Activated effector memory CD4-positive, alpha-beta T cell treated with anti-CD3 and anti-CD28 coated beads, Interleukin-2, amount 50 U/mL, for 16 hours (primary cell): ENCODE measurements around the gene AURKAIP1.

Experiments
- DNase-seq: peaks from one replicate; pipeline ENCODE4 v3.0.0-alpha.2; 2020

AURKAIP1 gene

DNA sequence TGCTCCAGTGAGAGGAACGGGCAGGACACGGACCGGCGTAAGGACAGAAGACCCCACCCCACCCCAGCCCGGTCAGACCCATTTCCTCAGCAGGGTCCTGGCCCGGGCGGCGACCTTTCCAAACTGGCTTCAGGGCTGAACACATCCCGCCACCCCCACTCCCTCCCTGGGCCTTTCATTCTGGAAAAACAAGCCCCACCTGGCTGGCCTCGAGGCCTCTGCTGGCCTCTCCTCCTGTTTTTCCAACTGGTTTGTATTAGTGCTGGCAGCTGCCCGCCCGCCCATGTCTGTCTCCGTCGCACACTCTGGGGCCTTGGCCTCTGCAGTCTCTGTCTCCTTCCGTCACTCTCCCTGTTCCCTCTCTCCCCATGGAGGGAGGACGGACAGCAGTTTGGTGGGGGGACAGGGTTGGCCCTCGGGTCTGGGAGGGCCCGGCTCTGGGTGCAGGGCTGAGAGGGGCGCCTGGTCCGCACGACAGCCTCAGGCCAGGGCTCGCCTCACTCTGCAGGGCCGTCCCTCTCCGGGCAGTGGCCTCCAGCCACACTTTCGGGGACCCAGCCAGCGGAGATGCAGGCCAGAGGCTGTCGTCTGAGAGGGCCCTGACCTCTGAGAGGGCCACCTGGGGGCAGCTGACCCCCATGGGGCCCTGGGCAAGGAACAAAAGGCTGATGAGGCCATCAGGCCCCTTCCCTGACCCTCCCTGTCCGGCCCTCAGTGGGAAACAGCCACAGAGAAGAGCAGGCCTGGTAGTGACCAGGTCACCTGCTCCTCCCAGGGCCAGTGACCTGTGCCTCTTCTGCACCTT is 15.1 kb downstream of the AURKAIP1 start:
- DNase-seq = no peak

DNA sequence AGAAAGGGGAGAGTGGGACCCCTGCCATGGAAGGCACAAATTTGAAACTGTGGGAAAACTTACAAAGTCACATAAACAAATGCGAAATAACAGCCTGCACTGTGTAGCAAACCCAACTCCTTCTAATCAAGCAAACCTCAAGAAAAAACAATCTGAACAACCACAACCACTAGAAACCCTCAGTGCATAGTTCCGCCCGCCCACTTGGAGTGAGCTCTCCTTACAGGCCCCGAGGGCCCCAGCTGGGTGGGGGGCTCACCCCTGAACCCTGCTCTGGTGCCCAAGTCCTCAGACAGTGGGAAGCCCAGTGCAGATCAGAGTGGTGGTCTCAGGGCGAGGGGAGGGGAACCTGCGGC is 15.7 kb downstream of the AURKAIP1 start:
- DNase-seq = no peak

DNA sequence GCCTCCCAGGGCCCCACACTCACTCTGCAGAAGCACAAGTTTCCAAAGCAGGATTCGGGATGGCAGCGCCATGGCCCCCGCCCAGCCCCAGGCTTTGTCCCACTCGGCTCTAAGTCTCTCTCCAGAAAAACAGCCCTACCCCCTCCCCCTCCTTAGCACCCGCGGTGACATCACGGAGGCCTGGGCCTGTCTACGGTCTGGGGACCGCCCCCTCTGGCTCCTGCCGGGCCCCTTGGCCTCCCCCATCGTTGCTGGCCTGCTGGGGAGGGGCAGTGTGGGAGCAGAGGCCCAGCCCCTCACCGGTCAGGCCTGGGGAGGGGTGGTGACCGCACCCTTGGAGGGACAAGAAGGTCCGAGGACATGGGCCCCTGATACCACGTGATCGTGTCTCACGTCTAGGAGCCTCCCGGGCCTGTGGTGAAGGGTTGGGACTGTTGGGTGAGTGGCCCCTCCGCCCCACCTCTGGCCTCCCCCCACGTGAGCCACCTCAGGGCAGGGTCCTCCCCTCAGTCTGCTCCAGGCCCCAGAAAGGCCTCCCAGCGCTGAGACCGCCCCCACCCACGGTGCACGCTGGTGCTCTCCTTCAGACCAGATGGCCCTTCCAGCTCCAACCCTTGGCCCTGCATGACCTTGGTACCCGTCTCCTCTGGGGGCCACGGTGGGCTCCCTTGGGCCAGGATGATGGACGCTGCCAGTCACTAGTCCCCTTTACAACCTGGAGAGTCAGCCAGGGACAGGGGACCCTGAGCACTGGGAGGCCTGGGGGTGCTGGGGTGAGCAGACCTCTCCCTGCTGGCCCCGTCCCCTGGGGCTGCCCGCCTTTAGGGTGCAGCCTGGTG is 16.4 kb downstream of the AURKAIP1 start, which contains the start of gene MXRA8:
TSS of gene MXRA8 (minus strand) at position 123 of the 839 bp plus-strand sequence. CDS start at position 72, 51 bp downstream.
- DNase-seq = no peak

DNA sequence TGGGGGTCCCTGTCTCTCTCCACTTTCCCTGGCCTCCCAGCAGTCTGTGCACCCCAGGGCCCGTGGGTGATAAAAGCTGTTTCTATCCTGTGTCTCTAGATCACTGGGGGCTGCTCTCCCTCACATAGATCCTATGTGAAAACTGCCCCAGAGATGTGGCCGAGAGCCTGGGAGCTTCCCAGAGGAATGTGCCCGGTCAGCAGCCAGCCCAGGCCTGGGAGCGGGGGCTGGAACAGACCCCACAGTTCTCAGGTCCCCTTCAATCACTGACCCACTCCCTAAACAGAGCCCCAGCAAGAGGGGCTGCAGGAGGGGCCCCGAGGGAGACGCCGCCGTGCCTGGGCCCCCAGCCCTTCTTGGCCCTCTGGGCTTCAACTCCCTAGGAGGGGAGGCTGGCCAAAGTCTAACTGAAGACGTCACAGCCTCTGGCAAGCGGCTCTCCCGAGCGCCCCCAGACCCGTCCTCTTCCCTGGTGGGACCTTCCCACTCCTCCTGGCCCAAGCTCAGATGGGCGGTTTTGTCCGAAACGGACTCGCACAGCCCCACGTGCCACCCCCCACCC is 17.1 kb downstream of the AURKAIP1 start:
- DNase-seq = no peak

DNA sequence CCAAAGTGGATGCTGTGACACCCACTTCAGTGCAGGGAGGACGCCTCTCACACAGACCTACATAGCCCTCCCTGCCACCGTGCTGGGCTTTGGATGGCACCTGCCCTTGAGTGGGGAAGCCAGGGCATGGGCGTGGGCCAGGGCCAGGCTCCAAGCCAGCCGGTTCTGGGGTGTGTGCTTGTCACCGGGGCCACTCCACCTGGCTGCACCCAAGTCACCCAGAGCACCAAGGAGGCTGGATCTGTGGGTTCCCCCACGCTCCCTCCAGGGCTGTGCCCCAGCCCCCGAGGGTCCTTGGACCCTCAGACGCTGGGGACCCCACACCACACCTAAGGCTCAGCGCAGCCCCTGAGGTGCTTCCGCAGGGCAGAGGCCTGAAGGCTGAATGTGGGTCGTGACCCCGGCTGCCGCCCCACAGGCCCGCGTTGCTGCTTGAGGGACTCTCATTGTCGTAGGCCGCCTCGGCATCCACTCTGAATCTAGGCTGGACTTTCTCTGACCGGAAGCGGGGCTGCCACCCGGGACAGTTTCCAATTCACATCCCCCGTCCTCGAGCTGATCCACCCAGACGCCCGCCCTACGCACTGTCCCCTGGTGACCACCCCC is 18.1 kb downstream of the AURKAIP1 start:
- DNase-seq = no peak

DNA sequence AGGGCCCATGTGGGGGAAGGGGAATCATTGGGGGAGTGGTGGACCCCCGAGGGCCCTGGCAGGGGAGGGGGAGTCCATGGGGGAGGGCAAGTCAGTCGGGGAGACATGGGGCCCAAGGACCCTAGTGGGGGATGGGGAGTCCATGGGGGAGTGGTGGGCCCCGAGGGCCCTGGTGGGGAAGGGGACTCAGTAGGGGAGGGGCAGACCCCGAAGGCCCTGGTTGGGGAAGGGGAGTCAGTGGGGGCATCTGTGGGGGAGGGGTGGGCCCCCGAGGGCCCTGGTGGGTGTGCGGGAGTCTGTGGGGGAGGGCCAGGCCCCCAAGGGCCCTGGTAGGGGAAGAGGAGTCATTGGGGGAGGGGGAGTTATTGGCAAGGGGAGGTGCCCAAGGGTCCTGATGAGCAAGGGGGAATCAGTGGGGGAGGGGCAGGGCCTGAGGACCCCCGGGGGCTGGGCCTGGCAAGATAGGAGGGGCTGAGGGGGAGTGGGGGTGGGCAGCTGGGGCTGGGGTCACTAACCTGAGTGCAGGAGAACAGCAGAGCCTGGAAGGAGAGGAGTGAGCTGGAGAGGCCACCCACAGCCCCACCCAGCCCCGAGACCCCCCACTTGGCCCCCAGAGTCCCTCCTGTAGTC is 18.7 kb downstream of the AURKAIP1 start:
- DNase-seq = no peak

DNA sequence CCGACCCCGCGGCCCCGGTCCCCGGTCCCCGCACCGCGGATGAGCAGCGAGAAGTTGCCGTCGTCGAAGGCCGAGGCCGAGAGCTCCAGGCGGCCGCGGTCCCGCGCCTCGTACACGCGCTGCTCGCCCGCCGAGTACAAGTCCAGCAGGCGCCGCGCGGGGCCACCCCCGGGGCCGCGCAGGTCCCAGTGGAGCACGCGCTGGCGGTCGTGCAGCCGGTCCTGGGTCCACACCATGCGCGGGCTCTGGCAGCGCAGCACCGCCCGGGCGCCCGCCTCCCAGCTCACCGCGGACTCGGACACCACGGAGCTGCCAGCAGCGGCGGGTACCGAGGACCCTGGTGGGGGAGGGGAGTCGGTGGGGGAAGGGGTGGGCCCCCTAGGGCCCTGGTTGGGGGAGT is 19.6 kb downstream of the AURKAIP1 start:
- DNase-seq = no peak

DNA sequence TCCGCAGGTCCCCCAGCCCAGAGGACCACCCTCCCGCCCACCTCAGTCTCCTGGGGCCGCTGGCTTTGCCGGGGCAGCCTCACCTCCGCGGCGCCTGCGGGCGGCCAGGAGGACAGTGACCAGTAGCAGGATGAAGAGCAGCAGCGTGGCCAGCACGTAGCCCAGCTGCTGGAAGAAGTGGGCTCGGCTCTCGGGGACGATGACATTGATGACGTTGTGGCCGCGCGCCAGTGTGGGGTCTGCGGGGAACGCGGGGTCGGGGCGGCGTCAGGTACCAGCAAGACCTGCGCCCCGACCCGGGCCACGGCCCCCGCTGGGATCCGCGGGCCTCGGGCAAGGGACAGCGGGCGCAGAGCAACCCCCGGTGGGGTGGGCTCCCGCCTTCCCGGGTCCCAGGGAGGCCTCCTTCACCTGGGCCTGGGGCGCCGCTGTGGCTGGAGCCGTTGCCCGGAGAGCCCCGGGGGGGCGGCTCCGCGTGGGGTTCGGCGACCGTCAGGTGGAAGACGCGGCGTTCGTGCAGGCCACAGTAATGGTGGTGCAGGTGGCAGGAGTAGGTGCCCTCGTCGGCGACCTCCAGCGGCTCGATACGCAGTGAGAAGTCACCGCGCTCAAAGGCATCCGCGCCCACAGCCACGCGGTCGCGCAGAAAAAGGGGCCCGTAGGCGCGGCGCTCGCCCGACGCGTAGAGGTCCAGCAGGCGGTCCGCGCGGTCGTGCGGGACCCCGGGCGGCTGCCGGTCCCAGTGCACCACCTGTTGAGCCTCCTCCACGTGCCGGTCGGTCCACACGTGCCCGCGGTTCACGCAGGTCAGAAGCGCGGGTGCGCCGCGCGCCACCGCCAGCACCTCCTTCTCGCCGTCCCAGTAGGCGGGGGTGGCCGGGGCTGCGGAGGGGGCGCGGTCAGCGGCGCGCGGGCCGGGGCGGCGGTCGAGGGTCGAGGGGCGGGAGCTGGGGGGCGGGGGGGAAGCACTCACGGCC is 20.4 kb downstream of the AURKAIP1 start:
- no peak for DNase-seq

DNA sequence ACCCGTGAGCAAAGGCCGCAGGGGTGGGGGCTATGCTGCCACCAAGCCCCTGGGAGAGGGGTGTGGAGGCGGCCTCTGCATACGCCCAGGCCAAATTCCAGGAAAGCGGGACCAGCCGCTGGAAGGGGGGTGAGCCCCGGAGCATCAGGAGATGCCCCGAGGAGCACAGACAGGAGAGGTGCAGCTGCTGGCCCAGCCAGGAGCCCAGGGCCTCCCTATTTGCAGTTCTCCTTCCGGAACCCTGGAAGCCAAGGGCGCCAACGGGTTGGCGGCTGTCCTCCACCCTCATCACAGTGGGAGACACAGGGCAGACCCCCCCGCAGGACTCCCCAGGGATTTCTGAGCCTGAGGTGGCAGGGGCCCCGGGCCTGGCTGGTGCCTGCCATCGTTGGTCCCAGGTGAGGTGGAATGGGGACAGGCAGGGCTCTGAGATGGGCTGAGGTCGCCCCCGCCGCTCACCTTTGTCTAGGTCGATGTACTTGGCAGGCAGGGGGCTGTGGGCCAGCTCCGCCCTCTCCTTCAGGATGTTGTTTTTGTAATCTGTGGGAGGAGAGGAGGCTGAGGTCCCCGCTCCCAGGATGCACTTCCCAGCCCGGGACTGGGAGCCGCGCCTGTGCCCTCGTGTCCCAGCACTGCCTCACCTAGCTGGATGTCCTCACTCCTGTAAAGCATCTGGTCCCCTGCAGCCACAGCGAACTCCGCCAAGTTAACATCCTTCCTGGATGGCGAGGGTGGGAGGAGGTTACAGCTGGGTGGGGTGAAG is 21.4 kb downstream of the AURKAIP1 start:
- no peak for DNase-seq

DNA sequence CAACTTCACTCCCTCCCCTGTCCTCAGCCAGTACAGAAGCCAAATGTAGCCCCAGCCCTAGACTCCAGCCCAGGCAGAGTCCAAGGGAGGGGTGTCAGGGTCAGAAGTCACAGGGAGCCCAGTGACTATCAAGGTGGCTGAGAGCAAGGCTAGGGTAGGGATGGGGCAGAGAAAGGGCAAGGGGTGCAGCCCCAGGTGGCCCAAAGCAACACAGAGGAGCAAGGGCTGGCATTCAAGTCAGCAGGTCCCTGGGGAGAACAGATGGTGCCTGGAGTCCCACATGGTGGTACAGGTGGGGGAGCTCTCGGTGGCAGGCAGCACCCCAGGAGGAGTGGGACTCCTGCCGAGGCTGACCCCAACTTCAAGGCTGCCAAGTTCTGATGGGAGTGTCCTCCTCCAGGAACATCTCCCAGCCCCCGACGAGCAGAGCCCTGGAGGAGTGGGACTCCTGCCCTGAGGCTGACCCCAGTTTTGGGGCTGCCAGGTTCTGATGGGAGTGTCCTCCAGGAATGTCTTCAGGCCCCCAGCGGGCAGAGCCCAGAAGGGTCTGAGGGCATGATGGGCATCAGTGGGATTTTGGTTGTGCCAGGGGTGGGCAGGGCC is 22.1 kb downstream of the AURKAIP1 start:
- no peak for DNase-seq

DNA sequence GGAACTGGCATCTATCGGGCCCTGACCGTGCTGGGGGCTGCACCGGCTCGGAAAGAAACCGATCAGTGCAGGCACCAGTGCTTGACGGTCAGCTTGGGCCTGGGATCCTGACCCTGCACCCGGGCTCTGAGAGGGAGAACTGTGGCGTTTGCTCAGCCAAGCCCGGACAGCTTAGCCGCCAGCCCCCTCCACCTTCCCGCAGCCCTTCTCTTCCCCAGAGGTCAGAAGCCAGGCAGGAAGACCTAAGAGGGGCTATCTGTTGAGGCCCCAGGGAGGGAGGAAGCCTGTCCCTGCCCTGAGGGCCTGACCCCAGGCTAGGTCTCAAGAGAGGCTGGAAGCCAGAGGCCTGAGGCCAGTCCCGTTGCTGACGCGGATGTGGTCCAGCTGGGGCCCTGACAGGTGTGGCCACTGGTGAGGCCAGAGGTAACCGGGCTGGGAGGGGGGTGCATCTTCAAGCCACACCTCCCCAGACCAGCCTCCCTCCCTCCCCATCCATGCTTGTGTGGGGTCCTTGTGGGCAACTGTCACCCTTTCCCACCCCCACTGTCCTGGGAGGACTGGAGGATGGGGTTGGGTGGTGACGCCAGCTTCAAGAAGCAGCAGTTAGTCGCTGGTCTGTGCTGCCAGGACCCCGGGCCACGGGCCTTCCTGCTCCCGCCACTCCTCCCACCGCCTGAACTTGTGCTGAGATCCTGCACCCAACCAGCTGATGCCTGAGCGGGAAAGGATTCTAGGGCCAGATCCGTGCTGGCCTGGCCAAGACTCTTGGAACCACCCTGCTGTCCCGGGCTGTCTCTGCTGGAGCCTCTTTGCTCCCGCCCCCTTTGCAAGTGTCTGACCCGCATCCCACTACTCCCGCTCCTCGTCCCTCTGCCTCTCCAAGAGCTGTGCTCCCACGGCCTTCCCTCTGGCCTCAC is 23.2 kb downstream of the AURKAIP1 start:
- DNase-seq = no peak

DNA sequence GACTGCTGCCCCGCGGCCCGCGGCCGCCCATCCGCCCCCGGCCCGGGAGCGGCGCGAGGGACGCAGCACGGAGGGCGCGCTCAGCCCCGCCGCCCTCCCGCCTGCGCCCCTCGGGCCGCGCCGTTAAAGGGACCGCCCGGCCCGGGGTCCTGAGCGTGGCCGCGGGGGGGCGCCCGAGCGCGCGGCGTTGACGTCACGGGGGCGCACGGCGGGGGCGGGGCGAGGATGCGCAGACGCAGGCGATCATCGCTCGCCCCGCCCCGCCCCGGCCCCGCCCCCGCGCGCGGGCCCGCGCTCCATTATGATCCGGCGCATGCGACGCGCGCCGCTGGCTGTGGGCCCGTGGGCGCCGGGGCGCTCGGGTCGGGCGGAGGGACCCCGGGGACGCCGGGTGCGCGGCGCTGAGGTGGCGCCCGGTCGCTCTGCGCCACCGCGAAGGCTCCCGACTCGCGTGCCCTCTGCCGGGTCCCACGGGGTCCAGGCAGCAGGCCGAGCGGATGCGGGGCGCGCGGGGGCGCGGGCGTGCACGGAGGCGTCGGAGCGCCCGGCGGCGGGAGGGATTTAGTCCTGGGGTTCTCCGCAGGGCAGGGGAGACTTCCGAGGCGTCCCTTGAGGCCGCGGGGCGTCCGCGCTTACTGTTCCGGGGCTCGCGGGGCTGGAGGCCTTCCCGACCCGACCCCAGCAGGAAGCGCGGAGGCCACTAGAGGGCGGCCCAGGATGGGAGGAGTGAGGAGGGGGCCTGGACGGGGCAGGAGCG is 25.6 kb downstream of the AURKAIP1 start, which contains the start of gene DVL1:
TSS of gene DVL1 (minus strand) at position 163 of the 757 bp plus-strand sequence. CDS start 353 bp downstream, outside the sequence.
- DNase-seq = peak; percentile 90

DNA sequence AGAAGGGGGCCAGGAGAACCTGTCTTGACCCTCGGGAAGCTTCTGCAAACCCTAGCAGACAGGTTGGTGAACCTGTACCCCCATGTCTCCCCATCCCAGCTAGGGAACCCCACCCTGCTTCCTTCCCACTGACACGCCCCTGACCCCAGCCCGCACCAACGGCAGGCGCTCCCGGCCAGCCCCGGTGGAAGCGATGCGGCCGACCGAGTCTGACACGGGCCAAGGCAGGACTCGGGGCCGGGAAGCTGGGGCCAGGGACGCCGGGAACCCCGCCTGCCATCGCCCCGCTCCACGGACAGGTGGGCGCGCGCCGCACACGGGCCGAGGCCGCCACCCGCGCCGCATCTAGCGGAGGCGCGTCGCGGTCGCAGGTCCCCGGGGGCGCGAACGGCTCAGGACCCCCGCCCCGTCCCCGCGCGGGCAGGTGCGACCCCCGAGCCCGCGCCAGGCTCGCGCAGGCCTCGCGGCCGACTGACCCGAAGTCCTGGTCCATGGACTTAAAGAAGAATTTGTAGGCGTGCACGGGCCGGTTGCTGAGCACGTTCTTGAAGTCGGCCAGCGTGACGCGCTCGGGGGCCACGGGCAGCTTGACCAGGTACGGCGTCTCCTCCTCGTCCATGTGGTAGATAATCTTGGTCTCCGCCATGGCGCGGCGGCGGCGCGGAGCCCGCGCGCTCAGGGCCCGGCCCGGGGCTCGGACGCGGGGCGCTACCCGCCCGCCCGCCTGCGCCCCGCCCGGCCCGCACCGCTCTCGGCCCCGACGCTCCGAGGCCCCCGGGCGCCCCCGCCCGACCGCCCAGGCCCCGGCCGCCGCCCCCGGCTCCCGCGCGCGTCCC is 26.4 kb downstream of the AURKAIP1 start:
- no peak for DNase-seq

DNA sequence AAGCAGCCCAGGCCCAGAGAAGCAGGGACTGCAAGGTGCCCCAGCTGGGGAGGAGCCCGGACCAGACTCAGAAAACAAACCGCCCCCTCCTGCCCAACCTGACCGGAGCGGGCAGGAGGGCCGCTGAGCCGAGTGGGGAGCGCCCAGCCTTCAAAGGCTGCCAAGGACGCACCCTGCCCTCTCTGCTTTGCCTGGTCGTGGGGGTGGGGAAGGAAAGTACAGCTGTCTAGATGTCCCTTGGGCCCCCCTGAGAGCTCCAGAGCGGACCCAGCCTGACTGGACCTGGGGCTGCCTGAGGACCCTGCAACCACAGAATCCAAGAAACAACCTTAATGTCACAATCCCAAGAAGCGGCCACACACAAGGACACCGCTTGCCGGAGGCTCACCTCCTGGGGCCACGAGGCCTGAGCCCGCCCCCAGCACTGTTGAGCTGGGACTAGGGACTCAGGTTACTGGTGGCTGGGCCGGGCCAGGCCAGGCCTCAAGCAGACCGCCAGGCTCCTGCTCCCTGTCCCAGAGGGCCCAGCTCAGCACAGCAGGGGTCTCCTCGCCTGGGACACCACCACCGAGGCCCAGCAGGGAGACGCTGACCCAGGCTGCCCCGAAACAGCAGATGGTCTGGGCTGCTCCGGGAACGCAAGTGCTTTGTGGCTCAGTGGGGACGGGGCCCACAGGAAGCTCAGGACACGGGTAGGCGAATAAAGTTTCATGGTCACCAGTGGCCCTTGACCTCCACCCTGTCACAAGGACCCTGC is 27.2 kb downstream of the AURKAIP1 start:
- no peak for DNase-seq

DNA sequence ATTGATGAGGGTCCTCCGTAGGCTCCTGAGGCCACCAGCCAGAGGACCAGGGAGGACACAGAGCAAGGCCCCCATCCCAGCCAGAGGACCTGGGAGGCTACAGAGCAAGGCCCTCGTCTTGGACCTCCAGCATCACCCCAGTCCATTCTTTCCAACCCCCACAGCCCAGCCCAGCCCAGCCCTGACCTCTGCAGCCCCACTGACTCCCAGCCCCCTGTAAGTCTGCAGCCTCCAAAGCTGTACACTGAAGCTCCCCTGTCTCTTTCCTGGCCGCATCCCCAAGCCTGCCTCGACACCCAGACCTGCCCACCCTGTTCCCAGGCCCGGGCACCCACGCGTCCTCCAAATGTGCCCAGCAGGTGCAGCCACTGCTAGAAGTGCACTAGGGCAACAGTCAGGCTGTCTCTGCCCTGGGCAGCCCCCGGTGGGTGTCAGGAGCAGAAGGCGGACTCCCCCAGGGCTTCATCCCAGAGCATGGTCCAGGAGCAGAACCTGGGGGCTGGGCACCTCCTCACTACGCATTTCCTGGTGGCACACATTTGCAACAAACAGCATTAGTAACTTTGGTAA is 27.9 kb downstream of the AURKAIP1 start:
- DNase-seq = no peak

DNA sequence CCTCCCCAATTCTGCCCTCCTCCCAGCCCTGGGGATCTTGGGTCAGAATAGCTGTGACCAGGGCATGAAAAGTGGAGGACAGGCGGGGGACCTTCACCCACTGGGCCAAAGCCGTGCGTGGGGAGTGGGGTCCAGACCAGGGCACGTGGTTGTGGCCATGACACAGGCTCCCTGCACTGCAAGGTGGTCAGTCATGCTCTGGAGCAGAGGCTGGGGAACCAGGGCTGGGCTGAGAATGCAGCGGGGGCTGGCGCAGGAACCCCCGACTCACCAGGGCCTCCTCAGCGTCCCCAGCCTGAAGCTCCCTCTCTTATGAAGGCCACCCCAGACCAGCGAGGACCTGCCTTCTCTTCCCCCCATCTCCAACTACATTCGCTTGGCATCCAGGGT is 28.5 kb downstream of the AURKAIP1 start:
- DNase-seq = no peak
